NB4 (cell line): ENCODE measurements around the gene IKZF4.

Experiments used
- MAX ChIP-seq: IDR thresholded peaks from 2 replicates; pipeline ENCODE4 v1.6.1; 2011; ENCODE audit warnings: low read depth, low read length
- POLR2A ChIP-seq: IDR thresholded peaks from 2 replicates; pipeline ENCODE4 v1.6.1; 2011; ENCODE audit warnings: mild to moderate bottlenecking; ENCODE audit not compliant: insufficient read length; ENCODE audit errors: extremely low read depth
- TF ChIP-seq, protein P1 (sequence below): IDR thresholded peaks from one replicate; pipeline ENCODE4 v1.5.1; 2012; ENCODE audit warnings: low read depth, low read length

- TF ChIP-seq, protein P1, sequence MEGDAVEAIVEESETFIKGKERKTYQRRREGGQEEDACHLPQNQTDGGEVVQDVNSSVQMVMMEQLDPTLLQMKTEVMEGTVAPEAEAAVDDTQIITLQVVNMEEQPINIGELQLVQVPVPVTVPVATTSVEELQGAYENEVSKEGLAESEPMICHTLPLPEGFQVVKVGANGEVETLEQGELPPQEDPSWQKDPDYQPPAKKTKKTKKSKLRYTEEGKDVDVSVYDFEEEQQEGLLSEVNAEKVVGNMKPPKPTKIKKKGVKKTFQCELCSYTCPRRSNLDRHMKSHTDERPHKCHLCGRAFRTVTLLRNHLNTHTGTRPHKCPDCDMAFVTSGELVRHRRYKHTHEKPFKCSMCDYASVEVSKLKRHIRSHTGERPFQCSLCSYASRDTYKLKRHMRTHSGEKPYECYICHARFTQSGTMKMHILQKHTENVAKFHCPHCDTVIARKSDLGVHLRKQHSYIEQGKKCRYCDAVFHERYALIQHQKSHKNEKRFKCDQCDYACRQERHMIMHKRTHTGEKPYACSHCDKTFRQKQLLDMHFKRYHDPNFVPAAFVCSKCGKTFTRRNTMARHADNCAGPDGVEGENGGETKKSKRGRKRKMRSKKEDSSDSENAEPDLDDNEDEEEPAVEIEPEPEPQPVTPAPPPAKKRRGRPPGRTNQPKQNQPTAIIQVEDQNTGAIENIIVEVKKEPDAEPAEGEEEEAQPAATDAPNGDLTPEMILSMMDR: no peak
- TF ChIP-seq POLR2A (no peak), MAX (no peak)
Measured at GRCh38 chr12:56018356-56018755, 2.5 kb upstream of the IKZF4 start.
